ENCODE measurements around the gene DACH1. TPM values are rescaled to one million over a fixed set of nuclear protein-coding genes. Genes with fewer than 3 reads are reported as not detected.

DACH1 gene
- total and polyA plus RNA-seq, 2 of the 8 experiments (the other 6 are each of a cell fraction or from before 2014, with no cell fraction given) = 0.12 to 0.67 TPM

GRCh38 chr13:71430681-71431080 lies 436.3 kb downstream of the DACH1 start:
- POLR2A ChIA-PET (ENCODE audit: partially characterized antibody) = no interaction called here
- no peak for FAIRE-seq

More at GRCh38 chr13:71430681-71431080, 436.3 kb downstream of the DACH1 start:
- H3K56ac ChIP-seq (replicated peaks; ENCODE audit: insufficient read length, low read depth, low read length) = no peak overlapping the region
- H2BK12ac ChIP-seq (ENCODE audit: low read depth, low read length) = no peak overlapping the region
- H2BK120ac ChIP-seq (replicated peaks; ENCODE audit: low read depth, low read length) = no peak overlapping the region
- H2AK5ac ChIP-seq (ENCODE audit: low read depth, low read length) = no peak overlapping the region
- no peak overlapping the region for H4K91ac ChIP-seq (replicated peaks; ENCODE audit: insufficient read length, low read length)
- H3K27me3 ChIP-seq (replicated peaks in 1 of 4; ENCODE audit: control insufficient read depth in 3 of 4, extremely low read depth in 1 of 4, insufficient read depth in 3 of 4, low read length in 3 of 4) = no peaks in the 10 kb centered on the region
- no peak for TF ChIP-seq KDM1A (IDR thresholded peaks at IDR 0.05; ENCODE audit: borderline replicate concordance, low read length)
- no peak for TF ChIP-seq SAP30 (IDR thresholded peaks at IDR 0.05; ENCODE audit: insufficient read depth, insufficient replicate concordance, low read length)
- TF ChIP-seq GABPA (IDR thresholded peaks at IDR 0.05; ENCODE audit: borderline replicate concordance, insufficient read depth, low read length) = no peak
- TF ChIP-seq SUZ12 (IDR thresholded peaks at IDR 0.05; ENCODE audit: low read length) = no peak
- no peak for TF ChIP-seq EP300 (IDR thresholded peaks at IDR 0.05; ENCODE audit: borderline replicate concordance in 1 of 2, low read depth in 2 of 2, low read length in 2 of 2)
- no peak for TF ChIP-seq CHD2 (IDR thresholded peaks at IDR 0.05; ENCODE audit: low read length)
- no peak for TF ChIP-seq SP2 (IDR thresholded peaks at IDR 0.05; ENCODE audit: low read length)
- TF ChIP-seq USF2 (IDR thresholded peaks at IDR 0.05; ENCODE audit: low read length) = no peak
- no peak for TF ChIP-seq RNF2 (IDR thresholded peaks at IDR 0.05; ENCODE audit: borderline replicate concordance, low read depth, low read length, missing control alignments, poor library complexity, severe bottlenecking)
- TF ChIP-seq TEAD4 (IDR thresholded peaks at IDR 0.05; ENCODE audit: low read depth, low read length) = no peak
- TF ChIP-seq POLR2AphosphoS5 (IDR thresholded peaks at IDR 0.05; ENCODE audit: low read depth, low read length) = no peak
- no peak overlapping the region for H3K9ac ChIP-seq (replicated peaks in 1 of 4; ENCODE audit: extremely low read depth in 1 of 4, low read depth in 3 of 4, low read length in 3 of 4)
- H3K23ac ChIP-seq (ENCODE audit: insufficient read length) = no peak overlapping the region
- H3K4ac ChIP-seq (replicated peaks; ENCODE audit: insufficient read length, low read depth, low read length) = no peak overlapping the region
- H3K4me2 ChIP-seq (ENCODE audit: insufficient read depth in 1 of 2, low read depth in 2 of 2, low read length in 2 of 2) = no peak overlapping the region
- WGBS, 2 experiments (ENCODE audit: extremely low coverage in 1 of 2, insufficient coverage in 1 of 2, insufficient read length in 1 of 2, insufficient replicate concordance in 2 of 2, low coverage in 1 of 2, low lambda C conversion rate in 2 of 2, missing lambda C conversion rate in 1 of 2) = 98% methylated on average over 4 of the region's 4 CpGs; no CpG with 5 or more reads in 1 of the 2 experiments
- H3K79me2 ChIP-seq (ENCODE audit: control insufficient read depth in 1 of 2, insufficient read depth in 2 of 2, low read length in 2 of 2) = no peaks in the 10 kb centered on the region
- no peak overlapping the region for H4K8ac ChIP-seq (ENCODE audit: extremely low read depth, insufficient read depth, low read length)
- H3K4me3 ChIP-seq (ENCODE audit: extremely low read depth in 1 of 4, insufficient read depth in 2 of 4, low read depth in 3 of 4, low read length in 4 of 4) = no peak overlapping the region
- H3K9me3 ChIP-seq (ENCODE audit: insufficient read depth in 2 of 2, low read depth in 1 of 2, low read length in 1 of 2) = no peaks in the 10 kb centered on the region
- H2BK15ac ChIP-seq (ENCODE audit: low read length) = no peak overlapping the region
- no peaks in the 10 kb centered on the region for H3K36me3 ChIP-seq (ENCODE audit: control insufficient read depth in 2 of 4, insufficient read depth in 4 of 4, low read length in 3 of 4)
- H2BK5ac ChIP-seq (ENCODE audit: low read depth, low read length) = no peak overlapping the region
- DNase-seq (ENCODE audit: low read depth in 1 of 2, low spot score in 2 of 2) = no peak
- CTCF ChIA-PET (ENCODE audit: partially characterized antibody) = no interaction called here
- H4K20me1 ChIP-seq (replicated peaks in 1 of 2; ENCODE audit: control insufficient read depth in 1 of 2, insufficient read depth in 2 of 2, low read length in 2 of 2) = no peaks in the 10 kb centered on the region
- no peak overlapping the region for H2BK20ac ChIP-seq (ENCODE audit: low read length)
- no peak overlapping the region for H4K5ac ChIP-seq (ENCODE audit: insufficient read length, low read depth, low read length)
- no peak overlapping the region for H3K14ac ChIP-seq (ENCODE audit: insufficient read length)
- H3K4me1 ChIP-seq (replicated peaks in 1 of 4; ENCODE audit: control insufficient read depth in 3 of 4, insufficient read depth in 4 of 4, low read length in 3 of 4) = no peaks in the 10 kb centered on the region
- H3K23me2 ChIP-seq (ENCODE audit: low read depth, low read length) = no peaks in the 10 kb centered on the region
- H2AFZ ChIP-seq (ENCODE audit: low read length) = no peak overlapping the region
- H3K27ac ChIP-seq (ENCODE audit: low read depth, low read length) = no peak overlapping the region
- no peak overlapping the region for H3K18ac ChIP-seq (ENCODE audit: extremely low read depth, low read length)
- H3K79me1 ChIP-seq (ENCODE audit: low read depth, low read length) = no peaks in the 10 kb centered on the region

Data from H1 (cell line).